Activated CD4-positive, CD25-positive, alpha-beta regulatory T cell (primary cell): ENCODE measurements around the gene DKK2.

Experiments
- DNase-seq, 4 experiments: peaks; one replicate each; lab custom pipeline; 2025; lab: John Stamatoyannopoulos, UW

The DKK2 gene, protein sequence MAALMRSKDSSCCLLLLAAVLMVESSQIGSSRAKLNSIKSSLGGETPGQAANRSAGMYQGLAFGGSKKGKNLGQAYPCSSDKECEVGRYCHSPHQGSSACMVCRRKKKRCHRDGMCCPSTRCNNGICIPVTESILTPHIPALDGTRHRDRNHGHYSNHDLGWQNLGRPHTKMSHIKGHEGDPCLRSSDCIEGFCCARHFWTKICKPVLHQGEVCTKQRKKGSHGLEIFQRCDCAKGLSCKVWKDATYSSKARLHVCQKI

DNA sequence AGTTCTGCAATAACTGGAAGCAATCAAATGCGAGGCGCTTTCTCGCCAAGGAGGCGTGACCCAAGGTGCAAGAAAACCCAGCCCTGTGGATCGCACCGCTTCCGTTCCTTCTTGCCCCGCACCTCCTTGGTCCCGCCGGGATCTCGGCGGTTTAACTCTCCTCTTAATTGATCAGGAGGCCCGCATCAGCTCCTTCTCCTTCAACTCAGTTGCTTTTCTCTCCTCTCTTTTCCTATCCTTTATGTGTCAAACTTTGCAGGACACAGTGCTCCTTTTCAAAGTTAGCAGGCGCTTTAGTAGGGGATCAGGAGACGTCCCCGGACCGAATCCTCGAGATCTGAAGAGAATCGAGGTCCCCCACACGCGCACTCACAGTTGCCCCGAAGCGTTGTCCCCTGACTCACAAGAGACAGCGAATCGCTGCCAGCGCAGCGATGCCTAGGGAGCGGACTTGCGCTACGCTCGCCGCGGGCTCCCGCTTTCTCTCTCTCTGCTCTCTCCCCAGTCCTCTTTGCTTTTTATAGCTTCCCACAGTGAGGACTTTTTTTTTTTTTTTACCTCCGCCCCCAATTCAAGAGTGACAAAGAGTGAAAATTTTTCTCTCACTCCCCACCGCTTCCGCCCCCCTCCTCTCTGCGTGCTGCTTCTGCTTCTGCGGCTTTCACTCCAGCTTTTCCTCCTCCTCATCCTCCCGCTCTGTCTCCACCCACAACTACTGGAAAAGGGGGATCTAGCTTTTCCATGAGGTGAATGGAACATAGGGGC lies at the start of gene DKK2:
DKK2 (minus strand) TSS at position 495 of the 765 bp plus-strand sequence. CDS start 722 bp downstream, outside the sequence.
- DNase-seq, result no peak

DNA sequence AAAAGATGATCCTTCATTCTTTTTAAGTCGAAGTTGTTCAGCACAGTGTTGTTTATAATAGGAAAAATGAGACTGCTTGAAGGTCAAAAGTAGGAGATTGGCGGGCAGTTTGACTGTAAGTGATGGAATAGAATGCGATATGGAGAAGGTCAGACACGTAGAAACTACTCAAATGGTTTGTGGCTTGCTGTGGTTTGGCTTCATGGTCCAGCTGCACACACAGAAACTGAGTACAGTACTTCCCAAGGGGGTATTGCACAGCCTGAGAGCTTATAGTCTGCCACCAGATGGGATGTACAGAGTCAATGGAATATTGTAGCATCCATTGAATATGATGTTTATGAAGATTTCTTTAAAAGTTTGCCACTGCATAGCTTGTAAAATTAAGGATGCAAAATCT lies 41.1 kb upstream of the DKK2 start:
- no peak for DNase-seq

DNA sequence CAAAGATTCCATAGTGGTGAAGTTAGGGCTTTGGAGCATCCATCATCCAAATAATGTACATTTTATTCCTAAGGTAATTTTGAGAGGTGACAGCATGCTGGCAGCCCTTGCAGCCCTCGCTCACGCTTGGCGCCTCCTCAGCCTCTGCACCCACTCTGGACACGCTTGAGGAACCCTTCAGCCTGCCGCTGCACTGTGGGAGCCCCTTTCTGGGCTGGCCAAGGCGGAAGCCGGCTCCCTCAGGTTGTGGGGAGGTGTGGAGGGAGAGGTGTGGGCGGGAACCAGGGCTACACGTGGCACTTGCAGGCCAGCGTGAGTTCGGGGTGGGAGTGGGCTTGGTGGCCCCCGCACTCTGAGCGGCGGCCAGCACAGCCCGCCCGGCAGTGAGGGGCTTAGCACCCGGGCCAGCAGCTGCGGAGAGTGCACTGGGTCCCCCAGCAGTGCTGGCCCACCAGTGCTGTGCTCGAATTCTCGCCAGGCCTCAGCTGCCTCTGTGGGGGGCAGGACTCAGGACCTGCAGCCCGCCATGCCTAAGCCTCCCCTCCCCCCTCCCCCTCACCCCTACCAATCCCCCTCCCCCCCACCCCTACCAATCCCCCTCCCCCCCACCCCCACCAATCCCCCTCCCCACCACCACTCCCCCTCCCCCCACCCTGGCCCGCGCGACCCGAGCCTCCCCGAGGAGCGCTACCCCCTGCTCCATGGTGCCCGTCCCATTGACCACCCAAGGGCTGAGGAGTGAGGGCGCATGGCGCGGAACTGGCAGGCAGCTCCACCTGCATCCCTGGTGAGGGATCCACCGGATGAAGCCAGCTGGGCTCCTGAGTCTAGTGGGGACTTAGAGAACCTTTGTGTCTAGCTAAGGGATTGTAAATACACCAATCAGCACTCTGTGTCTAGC lies 37.0 kb upstream of the DKK2 start:
- DNase-seq, result no peak

DNA sequence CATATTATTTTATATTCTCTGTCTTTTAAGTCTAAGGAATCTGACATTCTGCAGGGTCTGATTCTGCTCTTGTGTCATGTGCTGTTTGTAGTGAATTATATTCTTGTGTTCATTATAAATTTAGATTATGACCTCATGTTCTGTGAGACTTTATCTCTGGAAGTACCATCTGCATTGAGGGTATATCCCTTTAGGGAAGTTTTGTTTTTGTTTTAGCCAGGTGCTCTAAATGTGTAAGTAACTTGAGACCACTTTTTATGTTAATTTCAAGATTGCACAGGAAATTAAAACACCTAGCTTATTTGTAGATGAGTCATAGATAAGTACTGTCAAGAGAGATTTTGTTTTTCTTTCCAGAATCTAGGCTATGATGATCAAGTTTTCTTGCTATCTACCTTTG lies 35.0 kb upstream of the DKK2 start:
- DNase-seq, result no peak

DNA sequence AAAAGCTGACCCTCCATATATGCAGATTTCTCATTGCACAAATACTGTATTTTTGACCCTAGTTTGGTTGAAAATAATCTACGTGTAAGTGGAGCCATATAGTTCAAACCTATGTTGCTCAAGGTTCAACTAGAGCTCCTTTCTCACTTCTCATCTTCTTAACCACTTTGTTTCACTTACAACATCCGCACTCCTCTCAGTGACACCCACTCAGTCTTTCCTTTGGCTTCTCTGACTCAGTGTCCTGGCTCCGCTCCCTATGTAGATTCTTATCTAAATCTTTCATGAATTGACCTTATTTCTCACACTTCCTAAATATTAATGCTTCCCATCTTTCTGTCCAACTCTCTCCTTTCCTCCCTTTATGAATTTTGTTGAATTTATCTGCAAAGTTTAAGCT lies 32.9 kb upstream of the DKK2 start:
- no peak for DNase-seq

DNA sequence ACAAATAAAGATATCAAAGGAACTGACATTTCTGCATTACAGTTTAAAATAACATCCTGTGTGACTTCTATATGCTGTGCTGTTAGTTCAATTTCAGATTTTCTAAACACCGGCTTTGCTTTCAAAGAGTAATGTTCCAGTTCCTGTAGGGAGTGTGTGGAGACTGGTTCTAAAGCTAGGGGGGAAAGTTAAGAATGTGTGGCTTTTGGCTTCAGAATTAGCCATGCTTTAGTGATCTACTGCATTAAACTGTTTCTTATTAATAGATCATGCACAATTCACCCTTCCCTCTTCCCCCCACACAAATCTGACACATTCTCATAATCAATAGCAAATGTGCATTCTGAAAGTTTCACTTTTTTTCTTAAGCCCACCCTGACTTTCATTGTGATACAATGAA lies 32.0 kb upstream of the DKK2 start:
- DNase-seq, result no peak

DNA sequence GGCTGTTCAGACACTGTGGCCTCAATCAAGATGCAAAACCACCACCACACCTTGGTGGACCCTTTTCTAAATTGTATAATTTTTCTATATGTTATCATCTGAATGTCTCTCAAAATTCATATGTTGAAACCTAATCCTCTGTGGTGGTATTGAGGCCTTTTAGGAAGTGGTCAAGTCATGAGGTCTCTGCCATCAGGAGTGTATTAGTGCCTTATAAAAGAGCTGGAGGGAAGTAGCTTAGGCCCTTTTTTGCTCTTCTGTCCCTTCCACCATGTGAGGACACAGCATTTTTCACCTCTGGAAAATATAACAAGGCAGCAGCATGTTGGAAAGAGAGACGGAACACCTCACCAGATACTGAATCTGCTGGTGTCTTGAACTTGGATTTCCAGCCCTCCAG lies 30.5 kb upstream of the DKK2 start:
- DNase-seq, result no peak

DNA sequence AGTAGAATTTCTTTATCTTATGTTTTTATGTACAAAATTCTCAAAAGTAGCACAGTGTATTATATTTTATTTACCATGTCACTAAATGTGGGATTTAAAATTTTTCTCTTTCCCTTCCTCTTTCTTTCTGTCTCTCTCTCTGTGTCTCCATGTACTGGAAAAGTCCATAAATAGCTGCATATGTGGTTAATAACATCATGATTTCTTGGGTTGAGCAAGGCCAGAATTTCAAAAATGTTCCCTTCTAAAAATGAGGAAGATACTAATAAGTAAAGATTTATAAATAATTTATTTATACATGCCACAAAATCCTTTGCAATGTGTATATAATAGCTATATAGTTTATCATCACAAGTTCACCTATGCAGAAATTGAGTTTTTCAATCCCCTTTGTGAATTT lies 29.1 kb upstream of the DKK2 start:
- DNase-seq, result no peak

DNA sequence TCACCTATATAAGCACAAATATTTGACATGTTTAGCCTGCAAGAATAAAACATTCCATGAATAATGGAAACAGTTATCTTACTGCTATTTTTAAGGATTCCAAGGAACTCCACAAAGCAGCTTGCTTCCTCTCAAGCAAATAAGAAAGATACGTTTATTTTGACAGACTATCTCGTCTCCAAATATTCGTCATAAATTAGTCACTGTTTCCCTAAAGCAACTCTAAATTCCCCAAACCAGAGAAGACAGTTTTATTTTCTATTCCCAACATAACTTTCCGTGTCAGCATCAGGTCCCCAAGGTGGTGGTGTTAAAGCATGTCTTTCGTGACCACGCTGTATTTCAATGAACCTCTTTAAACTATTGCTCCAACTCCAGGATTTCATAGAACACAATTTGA lies 24.3 kb upstream of the DKK2 start:
- DNase-seq, result no peak

DNA sequence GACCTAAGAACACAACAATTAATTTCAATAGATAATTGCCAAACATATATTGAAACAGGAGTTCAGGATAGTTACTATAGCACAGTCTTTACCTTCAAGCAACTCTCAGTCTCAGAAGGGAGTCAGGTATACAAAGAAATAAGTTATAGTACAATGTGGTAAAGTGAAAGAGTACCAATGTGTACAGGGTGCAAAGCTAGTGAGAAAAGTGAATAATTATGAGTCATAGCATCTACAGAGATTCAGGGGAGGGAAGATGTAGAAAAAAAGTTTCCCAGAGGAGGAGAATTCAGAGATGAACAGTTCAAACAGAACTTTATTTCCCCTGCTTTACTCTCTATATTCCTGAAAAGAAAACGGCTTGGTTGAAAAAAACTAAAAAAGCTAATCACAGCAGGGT lies 22.7 kb upstream of the DKK2 start:
- DNase-seq, result no peak

DNA sequence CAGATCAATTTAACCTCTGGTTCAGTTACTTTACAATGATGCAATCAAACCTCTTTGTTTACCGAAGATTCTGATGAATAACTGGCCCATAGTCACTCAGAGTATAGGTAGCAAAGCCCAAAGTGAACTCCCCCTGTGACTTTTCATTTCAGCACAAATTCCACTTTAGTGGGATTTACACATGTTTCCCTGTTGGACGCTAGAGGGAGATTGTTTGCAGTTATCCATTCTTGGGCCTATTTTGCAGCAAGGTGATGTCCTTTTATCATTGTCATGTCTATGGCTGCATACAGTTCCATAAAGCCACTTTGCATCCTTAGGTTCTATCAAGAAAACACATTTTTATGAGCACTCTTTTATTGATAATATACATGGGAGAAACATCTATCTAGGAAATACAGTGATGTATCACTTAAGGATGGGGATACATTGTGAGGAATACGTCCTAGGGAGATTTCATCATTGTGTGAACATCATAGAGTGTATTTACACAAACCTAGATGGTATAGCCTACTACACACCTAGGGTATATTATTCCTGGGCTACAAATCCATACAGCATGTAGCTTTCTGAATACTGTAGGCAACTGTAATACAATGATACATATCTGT lies 14.5 kb upstream of the DKK2 start:
- no peak for DNase-seq

DNA sequence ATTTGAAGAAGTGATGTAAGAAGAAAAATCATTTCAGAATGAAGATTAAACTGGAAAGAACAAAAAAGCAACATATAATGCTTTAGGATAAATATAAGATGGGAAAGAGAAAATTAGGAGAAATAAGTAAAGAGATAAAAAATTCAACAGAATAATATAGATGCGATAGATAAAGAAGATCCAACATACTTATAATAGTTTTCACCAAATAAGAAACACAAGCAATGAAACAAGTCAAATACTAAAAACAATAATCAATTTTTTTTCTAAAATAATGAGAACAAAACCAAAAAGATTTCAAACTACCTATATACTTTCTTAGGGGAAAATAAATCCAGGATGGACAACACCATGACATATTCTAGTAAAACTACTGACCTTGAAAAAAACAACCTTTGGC lies 10.1 kb upstream of the DKK2 start:
- no peak for DNase-seq

DNA sequence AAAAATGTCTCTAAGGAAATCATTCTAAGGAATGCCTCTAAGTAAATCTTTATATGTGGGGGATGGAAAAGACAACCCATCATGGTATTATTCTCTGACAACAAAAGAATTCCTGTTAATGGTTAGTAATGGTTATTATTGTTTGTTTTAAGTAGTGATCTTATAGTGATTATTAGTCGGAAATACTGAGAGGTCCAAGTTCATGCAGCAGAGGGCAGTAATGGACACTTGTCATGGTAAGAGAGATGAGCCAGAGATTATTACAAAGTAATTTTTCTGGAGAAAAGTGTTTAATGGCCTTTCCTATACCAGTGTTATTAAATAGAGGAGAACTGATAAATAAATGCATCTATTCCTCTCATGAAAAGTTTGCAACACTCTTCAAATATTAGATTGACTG lies 8.1 kb upstream of the DKK2 start:
- no peak for DNase-seq

DNA sequence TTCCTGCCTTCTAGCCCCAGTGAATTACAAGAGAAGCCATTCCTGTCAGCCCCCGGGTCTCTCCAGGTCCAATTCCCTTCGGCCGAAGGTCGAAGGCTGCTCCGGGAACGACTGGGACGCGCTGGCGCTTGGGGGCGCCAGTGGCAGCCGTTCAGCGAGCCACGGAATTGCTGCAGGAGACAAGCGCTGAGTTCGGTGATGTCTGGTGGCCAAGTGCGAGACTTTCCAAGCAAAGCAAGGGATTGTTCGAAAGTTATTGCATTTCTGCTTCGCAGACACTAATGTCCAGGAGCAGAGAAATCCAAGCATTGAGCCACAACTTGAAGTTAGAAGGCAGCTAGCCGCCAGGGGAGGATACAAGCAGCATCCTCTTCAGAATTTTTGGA lies 1.1 kb upstream of the DKK2 start:
- no peak for DNase-seq

DNA sequence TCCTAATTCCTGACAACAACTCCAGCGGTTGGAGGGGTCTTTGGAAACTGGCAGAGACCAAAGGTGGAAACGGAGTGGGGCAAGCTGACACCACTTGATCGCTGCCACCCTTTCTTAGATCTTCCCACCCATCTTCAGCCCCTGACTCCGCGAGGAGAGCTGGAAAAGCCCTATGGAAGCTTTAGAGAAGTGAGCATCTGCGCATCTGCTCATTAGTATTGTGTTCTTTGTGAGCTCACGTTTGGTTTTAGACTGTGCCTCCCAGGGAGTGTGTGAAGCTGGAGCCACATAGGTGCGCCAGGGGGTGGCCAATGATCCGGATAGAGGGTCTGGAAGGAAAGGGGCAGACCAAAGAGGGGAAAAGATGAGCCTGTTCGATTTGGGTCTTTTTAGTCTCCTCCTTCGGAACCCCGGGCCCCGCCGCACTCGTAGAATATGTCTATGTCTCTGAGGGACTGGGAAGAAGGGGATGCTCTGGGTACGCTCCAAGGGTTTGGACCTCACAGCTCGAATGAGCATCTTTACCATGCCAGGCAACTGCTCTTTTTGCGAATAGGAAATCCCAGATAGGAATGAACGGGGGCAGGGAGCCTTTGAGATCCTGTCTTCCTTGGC lies 578 bp upstream of the DKK2 start:
- no peak for DNase-seq

DNA sequence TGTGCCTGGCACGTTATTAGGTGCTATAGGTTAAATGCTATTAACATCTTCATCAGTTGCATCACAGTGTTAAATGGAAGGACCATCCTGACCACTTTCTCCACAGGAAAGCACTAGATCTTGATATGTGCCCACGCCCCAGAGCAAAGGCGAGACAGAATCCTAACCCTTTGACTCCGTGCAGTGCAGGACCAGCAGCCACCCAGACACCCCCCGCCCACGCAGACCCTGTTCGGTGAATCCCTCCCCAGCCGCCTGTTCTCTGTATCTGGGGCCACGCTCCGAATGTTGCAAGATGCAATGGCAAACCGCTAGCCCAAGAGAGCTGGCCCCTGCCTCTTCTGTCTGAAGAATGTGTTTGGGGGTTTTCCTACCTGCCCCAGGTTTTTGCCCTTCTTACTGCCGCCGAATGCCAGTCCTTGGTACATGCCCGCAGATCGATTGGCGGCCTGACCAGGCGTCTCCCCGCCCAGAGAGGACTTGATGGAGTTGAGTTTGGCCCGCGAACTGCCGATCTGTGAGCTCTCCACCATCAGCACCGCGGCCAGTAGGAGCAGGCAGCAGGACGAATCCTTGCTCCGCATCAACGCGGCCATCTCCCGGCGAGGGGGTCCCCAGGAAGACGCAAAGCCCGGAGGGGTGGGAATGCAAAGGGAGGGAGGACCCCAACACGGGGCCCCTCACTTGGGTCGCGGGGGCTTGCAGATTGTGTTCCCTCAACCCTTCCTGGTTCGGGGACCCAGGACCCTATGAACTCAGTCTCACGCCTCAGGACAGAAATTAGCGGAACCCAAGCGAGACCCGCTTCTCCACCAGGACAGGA lies 906 bp downstream of the DKK2 start:
- no peak for DNase-seq

DNA sequence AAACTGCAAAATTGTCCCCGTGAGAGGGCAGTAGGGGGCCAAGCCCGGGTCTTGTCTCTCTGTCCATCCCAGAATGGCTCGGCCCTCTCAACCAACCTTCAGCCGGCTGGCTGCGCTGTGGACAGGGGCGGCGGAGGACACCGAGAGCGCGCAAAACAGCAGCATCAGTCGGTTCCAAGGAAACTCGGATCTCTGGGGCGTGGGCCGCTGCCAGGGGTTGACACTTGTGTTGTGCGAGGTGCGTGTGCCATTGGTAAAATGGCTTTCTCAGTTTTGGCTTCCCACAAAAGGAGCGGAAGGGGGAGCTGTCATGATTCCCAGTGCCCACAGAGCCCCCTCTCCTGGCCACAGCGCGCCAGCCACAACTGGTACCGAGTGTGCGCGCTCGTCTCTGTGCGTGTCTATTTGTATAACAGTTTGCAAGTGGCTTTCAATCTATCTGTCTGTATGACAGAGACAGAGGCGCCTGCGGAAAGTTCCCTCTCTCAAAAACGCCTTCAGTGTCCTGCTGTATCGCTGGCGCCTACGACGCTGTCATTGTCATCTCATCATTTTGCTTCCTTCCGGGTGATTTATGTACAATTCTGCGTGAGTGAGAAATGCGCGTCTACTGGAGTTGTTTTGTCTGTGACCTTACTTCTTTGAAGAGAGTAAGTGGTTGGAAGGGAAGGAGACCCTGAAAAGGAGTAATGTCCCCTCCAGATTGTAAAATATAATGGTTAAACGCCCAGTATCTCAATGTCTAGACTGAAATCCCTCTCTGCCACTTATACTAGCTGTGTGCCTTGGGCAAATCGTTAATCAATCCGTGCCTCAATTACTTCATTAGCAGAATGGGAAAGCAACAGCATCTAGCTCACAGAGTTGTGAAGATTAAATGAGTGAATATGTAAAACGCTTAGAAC lies 1.8 kb downstream of the DKK2 start:
- DNase-seq, result no peak

DNA sequence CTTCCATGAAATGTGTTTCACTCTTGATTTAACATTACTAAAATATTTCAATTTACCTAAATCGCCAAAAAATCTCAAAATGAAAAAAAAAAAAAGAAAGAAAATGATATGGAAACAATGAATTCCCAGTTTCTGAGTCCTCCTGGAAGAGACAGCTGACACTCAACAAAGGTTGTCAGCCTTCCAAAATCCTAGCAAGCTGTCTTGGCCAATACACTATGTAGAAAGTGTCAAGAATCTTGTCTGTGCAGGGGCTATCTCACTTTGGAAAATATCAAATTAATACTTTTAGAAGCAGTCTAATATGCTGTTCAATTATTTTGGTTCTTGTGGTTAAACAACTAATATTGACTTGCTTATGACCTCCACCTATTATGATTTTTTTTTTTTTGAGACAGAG lies 8.7 kb downstream of the DKK2 start:
- no peak for DNase-seq

DNA sequence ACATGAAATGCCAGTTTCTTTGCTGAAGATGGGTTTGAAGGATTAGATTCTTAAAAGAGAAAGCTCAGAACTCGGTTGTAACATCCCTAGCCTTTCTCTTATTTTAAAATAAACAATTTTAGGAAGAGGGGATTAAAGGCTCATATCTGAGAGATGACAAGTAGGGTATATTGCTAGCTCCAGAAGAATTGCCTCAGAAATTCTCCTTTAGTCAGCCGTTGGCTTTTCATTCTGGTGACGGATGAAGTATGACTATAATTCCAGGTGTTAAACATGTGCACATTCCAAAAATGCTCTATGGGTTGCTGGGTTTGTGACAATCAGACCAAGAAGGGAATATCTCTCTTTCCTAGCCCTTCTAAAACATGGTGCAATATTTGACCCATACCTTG lies 17.8 kb downstream of the DKK2 start:
- no peak for DNase-seq
